ENCODE measurements around the gene CTRB2. TPM values are rescaled to one million over a fixed set of nuclear protein-coding genes. Genes with fewer than 3 reads are reported as not detected.

Gene CTRB2
- total RNA-seq, 2 experiments from 2014 or later, result not detected

GRCh38 chr16:75238853-75239541 is 32.0 kb upstream of the CTRB2 start:
- no peaks in the 10 kb centered on the region for H3K9me3 Mint-ChIP-seq (ENCODE audit: insufficient read depth)
- H3K4me3 Mint-ChIP-seq, result no peak overlapping the region
- no peak for ATAC-seq

DNA sequence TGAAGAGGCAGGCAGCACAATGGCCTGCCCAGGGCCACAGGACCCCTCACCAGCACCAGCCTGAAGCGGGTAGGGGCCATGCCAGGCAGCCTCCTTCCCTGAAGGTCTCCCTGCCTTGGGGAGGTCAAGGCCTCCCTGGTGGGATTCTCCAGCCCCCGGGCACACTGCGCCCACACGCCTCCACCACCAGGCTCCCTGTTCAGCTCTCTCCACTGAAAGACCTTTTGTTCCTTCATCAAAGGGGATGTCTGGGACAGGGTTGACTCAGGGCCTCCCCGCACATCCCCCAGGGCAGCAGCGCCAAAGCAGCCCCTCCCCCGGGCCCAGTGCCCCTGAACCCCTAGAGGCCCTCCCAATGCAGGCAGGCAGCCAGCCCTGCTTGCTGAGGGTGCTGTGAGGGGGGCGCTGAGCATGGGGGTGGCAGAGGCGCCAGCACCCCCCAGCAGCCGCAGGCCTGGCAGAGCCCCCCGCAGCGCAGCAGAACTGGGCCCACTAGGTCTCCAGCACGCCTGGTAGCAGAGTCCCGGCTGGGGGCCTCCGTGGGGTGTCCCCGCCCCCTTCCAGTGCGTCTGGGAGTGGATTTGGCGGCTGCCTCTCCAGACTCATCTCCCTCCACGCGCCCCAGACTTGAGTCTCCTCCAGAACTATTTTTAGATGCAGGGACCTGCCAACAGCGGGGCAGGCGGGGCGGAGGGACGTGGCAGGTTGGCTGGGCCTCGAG is 31.3 kb upstream of the CTRB2 start:
- POLR2A ChIA-PET, result no interaction called here
- Mint-ChIP-seq H3K4me3 (no peak overlapping the region), H3K9me3 (ENCODE audit: insufficient read depth) (no peaks in the 10 kb centered on the region), H3K27ac (no peak overlapping the region), H3K27me3 (ENCODE audit: low read depth) (peaks cover 4% of the 10 kb centered on the region), H3K4me1 (ENCODE audit: low read depth) (peaks cover 1% of the 10 kb centered on the region), H3K36me3 (ENCODE audit: low read depth) (no peaks in the 10 kb centered on the region)
- DNase-seq (no peak), ATAC-seq (no peak)
- CTCF ChIA-PET, result no interaction called here

More at GRCh38 chr16:75238853-75239541, 32.0 kb upstream of the CTRB2 start:
- no peaks in the 10 kb centered on the region for H3K36me3 Mint-ChIP-seq (ENCODE audit: low read depth)
- no peak overlapping the region for H3K27ac Mint-ChIP-seq
- H3K4me1 Mint-ChIP-seq (ENCODE audit: low read depth), result no peaks in the 10 kb centered on the region
- ChIA-PET POLR2A (no interaction called here), CTCF (no interaction called here)
- no peak for DNase-seq
- peaks cover 4% of the 10 kb centered on the region for H3K27me3 Mint-ChIP-seq (ENCODE audit: low read depth)

- H3K9me3 Mint-ChIP-seq (ENCODE audit: insufficient read depth), result no peaks in the 10 kb centered on the region
- no peak for ATAC-seq
- ChIA-PET CTCF (no interaction called here), POLR2A (no interaction called here)
- H3K27ac Mint-ChIP-seq, result no peak overlapping the region
- DNase-seq, result no peak
- no peaks in the 10 kb centered on the region for H3K36me3 Mint-ChIP-seq (ENCODE audit: low read depth)
- no peak overlapping the region for H3K4me3 Mint-ChIP-seq
- H3K27me3 Mint-ChIP-seq (ENCODE audit: low read depth), result peaks cover 4% of the 10 kb centered on the region
- peaks cover 1% of the 10 kb centered on the region for H3K4me1 Mint-ChIP-seq (ENCODE audit: low read depth)
Measured at GRCh38 chr16:75237398-75238131, 30.6 kb upstream of the CTRB2 start.

GRCh38 chr16:75236736-75237397 is 29.9 kb upstream of the CTRB2 start:
- ChIA-PET CTCF (interaction anchor here (0.7 to 5.4 kb wide), 4 partner anchors 37 to 154 kb away, joined by 3 to 134 read pairs (median 24); no protein-coding TSS in a partner anchor), POLR2A (no interaction called here)
- DNase-seq, result no peak
- Mint-ChIP-seq H3K9me3 (ENCODE audit: insufficient read depth) (no peaks in the 10 kb centered on the region), H3K27me3 (ENCODE audit: low read depth) (peaks cover 6% of the 10 kb centered on the region), H3K4me3 (no peak overlapping the region), H3K36me3 (ENCODE audit: low read depth) (no peaks in the 10 kb centered on the region), H3K4me1 (ENCODE audit: low read depth) (peaks cover 1% of the 10 kb centered on the region), H3K27ac (no peak overlapping the region)
- ATAC-seq, result no peak

- peaks cover 6% of the 10 kb centered on the region for H3K27me3 Mint-ChIP-seq (ENCODE audit: low read depth)
- no peak overlapping the region for H3K27ac Mint-ChIP-seq
- peaks cover 1% of the 10 kb centered on the region for H3K4me1 Mint-ChIP-seq (ENCODE audit: low read depth)
- no peak for ATAC-seq
- DNase-seq, result peak; percentile 30
- ChIA-PET POLR2A (no interaction called here), CTCF (interaction anchor here (0.7 to 5.4 kb wide), 5 partner anchors 37 to 166 kb away, joined by 3 to 134 read pairs (median 25); no protein-coding TSS in a partner anchor)
- H3K4me3 Mint-ChIP-seq, result no peak overlapping the region
- H3K36me3 Mint-ChIP-seq (ENCODE audit: low read depth), result no peaks in the 10 kb centered on the region
- no peaks in the 10 kb centered on the region for H3K9me3 Mint-ChIP-seq (ENCODE audit: insufficient read depth)
Measured at GRCh38 chr16:75236232-75236631, 29.3 kb upstream of the CTRB2 start.

DNA sequence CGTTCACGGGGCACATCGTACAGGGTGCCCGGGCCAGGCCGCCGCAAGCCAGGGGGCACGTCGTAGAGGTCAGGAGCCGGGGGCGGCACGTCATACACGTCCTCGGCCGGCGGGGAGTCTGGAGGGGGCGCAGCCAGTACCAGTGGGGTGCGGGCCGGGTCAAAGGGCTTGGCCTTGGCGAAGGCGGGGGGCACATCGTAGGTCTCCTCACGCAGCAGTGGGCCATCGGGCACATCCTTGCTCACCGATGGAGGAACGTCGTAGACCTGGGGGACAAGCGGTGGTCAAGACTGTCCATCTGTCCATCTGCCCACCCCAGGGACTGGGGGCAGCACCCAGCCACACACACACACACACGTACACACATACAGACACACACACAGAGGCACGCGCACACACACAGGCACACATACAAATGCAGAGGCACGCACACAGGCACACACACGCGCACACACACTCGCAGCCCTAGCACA is 28.8 kb upstream of the CTRB2 start:
- H3K27me3 Mint-ChIP-seq (ENCODE audit: low read depth), result peaks cover 5% of the 10 kb centered on the region
- CTCF ChIA-PET, result interaction anchor here (1.4 to 5.4 kb wide), 4 partner anchors 36 to 166 kb away, joined by 3 to 134 read pairs (median 36); no protein-coding TSS in a partner anchor
- H3K27ac Mint-ChIP-seq, result no peak overlapping the region
- POLR2A ChIA-PET, result no interaction called here
- no peak for ATAC-seq
- H3K9me3 Mint-ChIP-seq (ENCODE audit: insufficient read depth), result no peaks in the 10 kb centered on the region
- peaks cover 1% of the 10 kb centered on the region for H3K4me1 Mint-ChIP-seq (ENCODE audit: low read depth)
- no peak overlapping the region for H3K4me3 Mint-ChIP-seq
- H3K36me3 Mint-ChIP-seq (ENCODE audit: low read depth), result no peaks in the 10 kb centered on the region
- no peak for DNase-seq

DNA sequence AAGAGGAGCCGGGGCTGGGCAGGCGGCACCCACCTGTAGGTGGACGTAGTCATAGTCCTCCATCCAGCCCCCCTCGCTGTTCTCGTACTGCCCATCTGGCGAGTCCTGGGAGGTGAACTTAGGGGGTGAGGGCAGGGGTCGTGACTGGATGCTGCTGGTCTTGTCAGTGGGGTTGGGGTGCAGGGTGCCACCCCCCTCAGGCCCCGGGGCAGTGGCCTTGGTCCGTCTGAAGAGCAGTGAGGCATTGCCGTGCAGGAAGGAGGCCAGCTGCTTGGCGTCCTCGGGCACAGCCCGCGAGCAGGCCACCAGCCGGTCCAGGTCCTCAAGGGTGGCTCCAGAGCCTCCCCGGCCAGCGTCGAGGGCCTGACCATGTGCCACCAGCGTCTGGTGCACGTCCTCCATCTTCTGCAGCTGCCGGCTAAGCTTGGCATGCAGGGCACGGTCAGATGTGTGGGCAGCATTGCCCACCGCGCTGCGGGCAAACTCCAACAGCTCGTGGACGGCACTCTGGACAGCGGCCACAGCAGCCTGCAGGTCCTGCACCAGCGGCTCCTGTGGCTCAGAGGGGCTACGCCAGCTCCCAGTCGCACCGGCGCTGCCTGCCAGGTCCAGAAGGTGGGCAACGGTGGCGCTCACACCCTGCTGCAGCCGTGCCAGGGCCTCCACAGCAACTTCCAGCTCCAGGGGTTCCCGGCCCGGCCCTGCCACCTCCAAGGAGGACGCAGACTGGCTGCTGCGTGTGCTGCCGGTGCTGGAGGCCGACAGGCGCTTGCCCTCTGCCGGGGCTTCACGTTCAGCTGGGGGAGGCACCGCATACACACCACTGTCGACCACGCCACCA is 28.1 kb upstream of the CTRB2 start:
- peaks cover 5% of the 10 kb centered on the region for H3K27me3 Mint-ChIP-seq (ENCODE audit: low read depth)
- H3K9me3 Mint-ChIP-seq (ENCODE audit: insufficient read depth), result no peaks in the 10 kb centered on the region
- peaks cover 1% of the 10 kb centered on the region for H3K4me1 Mint-ChIP-seq (ENCODE audit: low read depth)
- ATAC-seq (no peak), DNase-seq (no peak)
- H3K27ac Mint-ChIP-seq, result no peak overlapping the region
- CTCF ChIA-PET, result interaction anchor here (1.3 to 5.4 kb wide), 14 partner anchors 15 to 529 kb away, joined by 3 to 134 read pairs (median 6); no protein-coding TSS in a partner anchor
- POLR2A ChIA-PET, result no interaction called here
- no peak overlapping the region for H3K4me3 Mint-ChIP-seq
- no peaks in the 10 kb centered on the region for H3K36me3 Mint-ChIP-seq (ENCODE audit: low read depth)

- H3K9me3 Mint-ChIP-seq (ENCODE audit: insufficient read depth), result no peaks in the 10 kb centered on the region
- peaks cover 1% of the 10 kb centered on the region for H3K4me1 Mint-ChIP-seq (ENCODE audit: low read depth)
- H3K27me3 Mint-ChIP-seq (ENCODE audit: low read depth), result peaks cover 2% of the 10 kb centered on the region
- H3K27ac Mint-ChIP-seq, result no peak overlapping the region
- CTCF ChIA-PET, result interaction anchor here (0.7 to 5.4 kb wide), 31 partner anchors 10 to 283 kb away, joined by 3 to 134 read pairs (median 4); no protein-coding TSS in a partner anchor
- DNase-seq (no peak), ATAC-seq (no peak)
- no peaks in the 10 kb centered on the region for H3K36me3 Mint-ChIP-seq (ENCODE audit: low read depth)
- H3K4me3 Mint-ChIP-seq, result no peak overlapping the region
- POLR2A ChIA-PET, result interaction anchor here (0.7 to 1.0 kb wide), 3 partner anchors 149 to 230 kb away, joined by 3 to 4 read pairs (median 3); no protein-coding TSS in a partner anchor
Measured at GRCh38 chr16:75233611-75233938, 26.6 kb upstream of the CTRB2 start.

GRCh38 chr16:75231570-75231969 is 24.6 kb upstream of the CTRB2 start:
- ChIA-PET POLR2A (no interaction called here), CTCF (interaction anchor here (1.8 to 5.4 kb wide), 2 partner anchors 32 to 154 kb away, joined by 5 to 46 read pairs; no protein-coding TSS in a partner anchor)
- Mint-ChIP-seq H3K4me1 (ENCODE audit: low read depth) (peaks cover 1% of the 10 kb centered on the region), H3K4me3 (no peak overlapping the region), H3K27me3 (ENCODE audit: low read depth) (peaks cover 2% of the 10 kb centered on the region), H3K27ac (no peak overlapping the region), H3K36me3 (ENCODE audit: low read depth) (no peaks in the 10 kb centered on the region), H3K9me3 (ENCODE audit: insufficient read depth) (no peaks in the 10 kb centered on the region)
- ATAC-seq (no peak), DNase-seq (no peak)

DNA sequence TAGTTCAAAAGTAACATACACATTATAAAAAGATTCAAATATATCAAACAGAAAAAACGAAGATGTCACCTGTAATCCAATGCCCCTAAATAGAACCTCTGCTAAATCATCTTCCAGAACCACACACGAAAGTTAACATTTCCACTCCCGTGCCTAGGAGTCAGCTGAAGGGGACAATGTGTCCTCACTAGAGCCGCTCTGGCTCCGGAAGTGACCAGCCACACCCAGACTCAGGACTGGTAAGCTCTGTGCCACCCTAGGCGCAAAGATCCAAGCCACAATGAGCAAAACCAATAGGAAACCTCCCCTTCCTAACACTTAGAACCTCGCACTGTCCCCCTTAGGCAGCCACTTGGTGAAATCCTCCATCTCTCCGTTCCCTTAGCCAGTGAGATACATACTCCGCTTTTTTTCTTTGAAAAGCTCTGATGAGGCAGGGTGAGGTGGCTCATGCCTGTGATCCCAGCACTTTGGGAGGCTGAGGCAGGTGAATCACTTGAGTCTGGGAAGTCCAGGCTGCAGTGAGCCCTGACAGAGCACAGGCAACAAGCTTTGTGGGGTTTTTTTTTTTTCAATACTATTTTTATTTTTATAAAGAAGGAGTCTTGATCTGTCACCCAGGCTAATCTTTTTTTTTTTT is 23.6 kb upstream of the CTRB2 start:
- POLR2A ChIA-PET, result no interaction called here
- DNase-seq, result no peak

More for the DNA sequence above, 23.6 kb upstream of the CTRB2 start:
- Mint-ChIP-seq H3K9me3 (ENCODE audit: insufficient read depth) (no peaks in the 10 kb centered on the region), H3K4me3 (no peak overlapping the region), H3K4me1 (ENCODE audit: low read depth) (peaks cover 1% of the 10 kb centered on the region), H3K27me3 (ENCODE audit: low read depth) (peaks cover 2% of the 10 kb centered on the region), H3K27ac (no peak overlapping the region), H3K36me3 (ENCODE audit: low read depth) (no peaks in the 10 kb centered on the region)
- CTCF ChIA-PET, result interaction anchor here (1.8 kb wide), 1 partner anchor 155 kb away, joined by 5 read pairs; no protein-coding TSS in a partner anchor
- ATAC-seq, result no peak

Data from activated CD8-positive, alpha-beta T cell treated with anti-CD3 and anti-CD28 coated beads, Interleukin-2, amount 10 ng/mL, durations not matched to agents 7 days and 5 days (primary cell).